Activated CD4-positive, alpha-beta T cell treated with anti-CD3 and anti-CD28 coated beads for 4 hours (primary cell): ENCODE results near the gene OTUB2.

Source experiments
- DNase-seq, 2 donors: peaks; one replicate each; pipeline ENCODE4 v3.0.0-alpha.2; 2020

The OTUB2 gene

GRCh38 chr14:94022532-94023411 is 3.4 kb upstream of the OTUB2 start:
- DNase-seq, result no peak

GRCh38 chr14:94024549-94024948 is 1.6 kb upstream of the OTUB2 start:
- no peak for DNase-seq

GRCh38 chr14:94025720-94026119 is 420 bp upstream of the OTUB2 start:
- DNase-seq, result no peak

DNA sequence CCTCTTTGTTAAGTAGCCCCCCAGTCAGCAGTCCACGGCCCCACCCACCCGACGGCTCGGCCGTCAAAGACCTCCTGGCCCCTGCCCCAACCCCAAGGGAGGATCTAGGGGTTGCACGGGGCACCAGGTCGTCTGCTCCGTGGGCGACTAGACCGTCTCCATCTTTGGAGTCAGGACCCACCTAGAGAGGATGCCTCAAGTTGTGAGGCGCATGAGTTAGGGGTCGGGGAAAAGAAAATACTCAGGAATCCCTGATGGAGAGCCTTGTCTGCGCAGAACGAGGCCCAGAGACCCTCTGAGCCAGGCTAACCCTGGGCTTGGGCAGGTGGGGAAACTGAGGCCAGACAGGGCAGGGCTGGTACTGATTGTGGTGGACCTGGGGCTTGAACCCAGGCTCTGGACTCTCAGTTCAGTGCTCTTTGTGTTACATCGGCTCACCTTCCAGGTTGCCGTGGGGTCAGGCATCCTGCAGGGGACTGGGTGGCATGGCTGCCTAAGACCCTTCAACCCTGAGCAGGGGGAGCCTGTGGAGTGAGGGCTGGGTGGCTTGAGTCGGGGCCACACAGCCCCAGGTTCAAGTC is 839 bp downstream of the OTUB2 start:
- DNase-seq, result no peak

DNA sequence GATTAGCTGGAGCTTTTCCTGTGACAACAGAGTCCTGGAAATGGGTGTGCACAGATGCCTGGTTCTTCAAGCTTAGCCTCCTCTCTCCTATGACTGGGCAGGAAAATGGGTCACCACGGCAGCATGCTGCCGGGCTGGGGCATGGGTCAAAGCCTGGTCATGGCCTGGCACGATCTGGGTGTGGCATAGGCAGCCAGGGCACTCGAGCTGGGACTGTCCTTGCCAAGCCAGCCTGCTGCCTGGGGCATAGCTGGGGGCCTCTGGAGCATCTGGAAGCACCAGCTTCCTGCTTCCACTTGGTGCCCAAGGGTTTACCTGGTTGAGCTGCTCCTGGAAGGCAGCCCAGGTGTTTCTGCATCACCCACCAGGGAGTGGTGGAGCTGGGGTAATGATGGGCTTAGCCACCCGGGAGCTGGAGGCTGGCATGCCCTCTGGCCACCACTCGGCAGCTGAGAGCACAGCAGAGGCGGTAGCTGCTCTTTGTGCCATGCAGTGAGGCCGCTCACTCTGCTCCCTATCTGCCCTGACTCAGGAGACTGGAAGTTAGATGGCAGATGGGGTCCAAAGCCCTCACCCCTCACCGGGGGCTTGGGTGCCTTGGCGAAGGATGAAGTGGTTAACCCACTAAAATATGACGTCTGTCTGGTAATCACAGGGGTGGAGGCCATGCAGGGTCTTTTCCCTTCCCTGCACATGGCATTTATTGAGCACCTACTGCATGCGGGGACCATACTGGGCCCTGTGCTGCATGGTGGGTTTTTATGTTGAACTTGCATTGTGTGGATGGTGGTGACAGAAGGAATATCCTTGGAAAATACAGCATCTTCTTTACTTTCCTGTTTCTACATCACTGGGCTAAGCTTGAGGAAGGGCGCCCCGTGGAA is 1.7 kb downstream of the OTUB2 start:
- DNase-seq, result no peak

DNA sequence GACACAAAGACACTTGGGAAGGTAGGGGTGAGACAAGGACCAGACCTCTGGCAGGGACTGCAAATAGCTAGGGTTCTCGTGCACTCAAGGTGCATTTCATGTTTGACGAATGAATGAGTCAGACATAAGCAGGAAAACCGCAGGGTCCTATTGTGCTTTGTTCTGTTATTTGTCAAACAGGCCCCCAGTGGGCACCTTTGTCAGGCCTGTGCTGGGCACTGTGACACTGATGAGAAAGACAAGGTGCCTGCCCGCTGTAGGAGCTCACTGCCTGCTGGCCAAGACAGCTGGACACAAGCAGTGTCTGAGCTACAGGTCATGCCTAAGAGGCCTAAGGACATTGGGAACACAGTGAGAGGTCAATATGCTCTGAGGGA is 2.3 kb downstream of the OTUB2 start:
- DNase-seq, result peak; percentile 21 to 38

- DNase-seq, result no peak
These were observed 3.1 kb downstream of the OTUB2 start for GRCh38 chr14:94029265-94029664.

- no peak for DNase-seq
These were observed 3.6 kb downstream of the OTUB2 start for GRCh38 chr14:94029671-94030203.

- DNase-seq, result no peak
These were observed 4.4 kb downstream of the OTUB2 start for GRCh38 chr14:94030571-94030970.

DNA sequence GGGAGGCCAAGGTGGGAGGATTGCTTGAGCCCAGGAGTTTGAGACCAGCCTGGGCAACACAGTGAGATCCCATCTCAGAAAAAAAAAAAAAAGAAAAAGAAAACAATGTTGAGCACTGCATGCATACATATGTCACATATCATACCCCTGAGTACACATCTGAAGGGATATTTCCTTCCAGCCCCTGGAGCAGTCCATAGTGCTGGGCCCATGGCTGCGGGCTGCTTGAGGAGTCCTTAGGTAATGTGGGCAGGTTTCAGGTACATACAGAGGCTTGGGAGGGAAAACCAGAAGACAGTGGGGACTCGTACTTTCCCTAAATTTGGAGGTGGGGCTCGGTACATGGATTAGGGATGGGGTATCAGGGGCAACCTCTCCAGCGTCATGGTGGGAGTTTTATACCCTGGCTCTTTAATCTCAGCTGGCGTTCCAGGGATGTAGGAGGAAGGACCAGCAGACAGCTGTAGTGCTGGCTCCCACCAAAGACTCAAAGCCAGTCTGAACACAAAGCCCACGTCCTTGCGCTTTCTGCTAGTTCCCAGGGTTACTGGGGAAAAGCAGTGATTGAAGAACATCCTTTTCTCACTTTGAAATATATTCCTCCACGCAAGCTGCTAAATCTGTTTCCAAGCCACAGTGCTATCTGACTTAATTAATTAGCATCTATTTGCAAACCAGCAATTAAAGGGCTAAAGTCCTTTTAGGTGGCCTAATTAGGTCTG is 5.2 kb downstream of the OTUB2 start:
- DNase-seq, result no peak

GRCh38 chr14:94031883-94032279 is 5.7 kb downstream of the OTUB2 start:
- no peak for DNase-seq

DNA sequence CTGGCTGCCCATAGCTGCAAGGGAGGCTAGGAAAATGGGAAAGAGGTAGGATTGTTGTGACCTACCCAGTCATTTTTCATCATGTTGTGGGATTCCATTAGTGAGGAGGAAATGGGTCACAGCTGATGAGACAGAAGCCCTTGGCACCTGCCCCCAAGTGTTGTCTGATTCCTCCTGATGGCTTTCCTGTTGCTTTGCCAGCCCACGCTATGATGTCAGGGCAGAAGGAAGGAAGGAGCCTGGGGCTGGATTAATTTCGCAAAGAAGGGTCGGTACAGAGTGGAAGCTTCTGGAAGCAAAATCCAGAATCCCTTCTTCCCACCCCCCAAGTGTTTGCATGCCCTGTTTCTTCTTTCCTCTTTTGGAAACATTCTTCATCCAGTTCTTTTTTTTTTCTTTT is 8.7 kb downstream of the OTUB2 start:
- no peak for DNase-seq

DNA sequence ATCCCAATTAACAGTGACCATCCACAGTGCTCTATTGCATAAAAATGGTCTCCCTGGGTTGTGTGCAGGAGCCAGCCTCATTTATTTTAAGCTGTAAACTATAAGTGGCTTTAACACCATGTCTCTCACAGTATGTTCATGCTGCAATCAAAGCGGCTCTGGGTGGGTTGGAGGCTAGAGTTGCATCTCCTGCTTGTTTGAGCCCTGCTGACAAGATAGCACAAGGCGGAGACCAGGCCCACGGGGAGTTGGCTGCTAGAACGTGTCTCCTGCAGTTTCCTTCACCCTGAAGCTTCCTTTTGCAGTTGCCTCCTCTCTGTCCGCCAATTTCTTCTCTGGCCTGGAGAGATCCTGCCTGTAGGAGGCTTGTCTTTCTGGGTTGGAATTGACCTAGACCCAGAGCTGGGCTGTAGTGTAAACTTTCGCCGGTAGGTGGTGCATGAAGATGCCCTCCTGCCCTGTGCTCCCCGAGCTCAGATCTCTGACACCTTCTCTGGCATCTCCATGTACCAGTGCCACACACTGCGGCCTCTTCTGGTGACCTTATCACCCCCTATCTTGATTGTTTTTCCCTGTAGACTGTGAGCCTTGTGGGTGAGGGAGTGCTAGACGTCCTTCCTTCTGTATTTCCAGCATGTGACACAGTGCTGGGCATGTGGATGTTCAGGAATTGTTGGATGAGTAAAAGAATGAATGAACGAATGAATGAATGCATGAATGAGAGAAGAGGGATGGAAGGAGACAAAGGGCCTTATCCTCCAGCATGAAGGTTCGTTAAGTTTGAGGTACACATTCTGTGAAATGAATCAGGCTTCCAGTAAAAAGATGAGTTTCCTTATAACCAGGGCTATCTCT is 10.4 kb downstream of the OTUB2 start:
- peak; percentile 64 to 74 for DNase-seq

DNA sequence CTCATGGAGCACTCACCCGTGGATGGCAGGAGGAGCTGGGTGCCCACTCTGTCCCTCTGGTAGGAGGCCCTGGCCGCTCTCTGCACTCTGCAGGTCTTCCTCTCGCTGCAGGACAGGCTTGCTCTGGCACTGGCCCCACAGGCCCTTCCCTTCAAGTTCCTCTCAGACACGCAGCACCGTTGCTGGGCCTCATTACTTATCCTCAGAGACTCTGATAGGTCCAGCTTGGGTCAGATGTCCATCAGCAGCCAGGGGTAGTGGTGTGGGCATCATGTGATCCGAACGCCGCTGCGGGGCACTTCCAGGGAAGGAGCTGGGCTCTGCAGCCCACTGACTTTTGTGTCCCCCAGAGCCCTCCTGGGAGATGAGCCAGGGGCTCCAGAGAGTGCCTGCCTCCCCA is 11.8 kb downstream of the OTUB2 start:
- DNase-seq, result no peak

- DNase-seq, result no peak
These were observed 12.4 kb downstream of the OTUB2 start for GRCh38 chr14:94038510-94038909.

GRCh38 chr14:94038921-94039629 is 12.9 kb downstream of the OTUB2 start:
- no peak for DNase-seq

DNA sequence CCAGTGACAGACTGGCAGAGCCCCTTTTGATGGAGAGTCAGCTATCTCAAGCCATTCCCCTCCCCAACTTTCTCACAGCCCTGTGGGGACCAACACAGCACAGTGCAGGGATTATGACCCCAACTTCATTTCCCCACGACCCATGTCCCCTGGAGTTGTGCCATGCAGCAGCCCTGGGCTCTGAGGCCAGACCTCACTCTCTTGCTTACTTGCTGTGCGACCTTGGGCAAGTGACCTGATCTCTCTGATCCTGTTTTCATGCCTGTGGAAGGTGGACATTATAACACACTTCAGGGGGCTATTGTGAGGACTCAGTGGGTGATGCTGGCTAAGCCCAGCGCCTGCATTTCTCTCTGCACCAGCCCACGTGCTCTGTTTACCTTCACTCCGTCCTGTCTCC is 14.1 kb downstream of the OTUB2 start:
- no peak for DNase-seq

DNA sequence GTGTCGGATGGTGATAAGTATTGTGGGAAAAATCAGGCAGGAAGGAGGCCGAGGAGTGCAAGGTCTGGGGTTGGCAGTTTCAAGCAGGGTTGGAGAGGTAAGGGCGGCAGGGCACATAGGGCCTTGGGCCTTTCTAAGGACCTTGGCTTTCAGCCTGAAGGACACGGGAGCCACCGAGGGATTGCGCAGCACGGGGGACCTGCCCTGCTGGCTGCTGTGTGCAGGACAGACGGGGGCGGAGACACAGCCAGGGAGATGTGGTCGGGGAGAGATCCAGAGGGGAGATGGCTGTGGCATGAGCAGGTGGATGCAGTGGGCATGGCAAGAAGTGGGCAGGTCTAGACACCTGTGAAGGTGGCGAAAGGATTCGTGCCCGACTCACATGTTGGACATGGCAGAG is 14.7 kb downstream of the OTUB2 start:
- DNase-seq, result no peak

- no peak for DNase-seq
These were observed 15.6 kb downstream of the OTUB2 start for GRCh38 chr14:94041551-94042346.

DNA sequence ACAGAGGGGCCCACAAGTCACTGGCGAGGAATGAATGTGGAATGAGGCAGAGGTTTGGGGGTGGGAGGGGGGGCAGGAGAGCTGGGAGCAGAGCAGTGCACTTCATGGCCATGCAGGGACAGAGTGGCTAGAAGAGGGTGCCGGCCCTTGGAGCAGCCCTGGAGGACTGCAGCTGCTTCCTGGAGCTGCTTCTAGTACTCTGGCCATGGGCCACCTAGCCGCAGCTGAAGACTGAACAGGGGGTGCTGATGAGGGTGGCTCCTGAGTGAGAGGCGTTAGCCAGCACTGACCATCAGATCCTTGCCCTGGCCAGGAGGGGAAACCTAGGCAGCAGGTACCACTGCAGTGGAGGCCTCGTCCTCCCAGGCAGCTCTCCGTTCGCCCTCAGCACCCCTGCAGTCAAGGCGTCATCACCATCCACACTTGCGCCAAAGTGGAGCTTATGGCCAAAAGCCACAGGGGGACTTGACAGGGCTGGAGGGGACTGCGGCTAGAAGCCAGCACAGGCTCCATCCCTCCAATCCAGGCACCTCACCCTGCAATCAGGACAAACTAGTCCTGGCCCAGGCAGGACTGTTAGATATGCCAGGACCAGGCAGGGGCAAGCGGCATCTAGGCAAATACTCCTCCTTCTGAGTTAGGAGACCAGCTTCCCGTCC is 16.4 kb downstream of the OTUB2 start:
- no peak for DNase-seq
